D721Med (cell line): ENCODE results near the gene CD58.

Experiments
- DNase-seq: peaks from one replicate; pipeline ENCODE4 v3.0.0; 2011; ENCODE audit warnings: low spot score; ENCODE audit not compliant: insufficient read length
- FAIRE-seq: peaks from 2 replicates; lab custom pipeline; 2011; peaks lifted over from hg19 to GRCh38; lab: Jason Lieb, UNC
- TF ChIP-seq, protein P1 (sequence below): IDR thresholded peaks from 2 replicates; pipeline ENCODE4 v1.5.1; 2012; ENCODE audit warnings: mild to moderate bottlenecking, control low read depth; ENCODE audit not compliant: insufficient read depth; ENCODE audit errors: missing control alignments

CD58 gene

DNA sequence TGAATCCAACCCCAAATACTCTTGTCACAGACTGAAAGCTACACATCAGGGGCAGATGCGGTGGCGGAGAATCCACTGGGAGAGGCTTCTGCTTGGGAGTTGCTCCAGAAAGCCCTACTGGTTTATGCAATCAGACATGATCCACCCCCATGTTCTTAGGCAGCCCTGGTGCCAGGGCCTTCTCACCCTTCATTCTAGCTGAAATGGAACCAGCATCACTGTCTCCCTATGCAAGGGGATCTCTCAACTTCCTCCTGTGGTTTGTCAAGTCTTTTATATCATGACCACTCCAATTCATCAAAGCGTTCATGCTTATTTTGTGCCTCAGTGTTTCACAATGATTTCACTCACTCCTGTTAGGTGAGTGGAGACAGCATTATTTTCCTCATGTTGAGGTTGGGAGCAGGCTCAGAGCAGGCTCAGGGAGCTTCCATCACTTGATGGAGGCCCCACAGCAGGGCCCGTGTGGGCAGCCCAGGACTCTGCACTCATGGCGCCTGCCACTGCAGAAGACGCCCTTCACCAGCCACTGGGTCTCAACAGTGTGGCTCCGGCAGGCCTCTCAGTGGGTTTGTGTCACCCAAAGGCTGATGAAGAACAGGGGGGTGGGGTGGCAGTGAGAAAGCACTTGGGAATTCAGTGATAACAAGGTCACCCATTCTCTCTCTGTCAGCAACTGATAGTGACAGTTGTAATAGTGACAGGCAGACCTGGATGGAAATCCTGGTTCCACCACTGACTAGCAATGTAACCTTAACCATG, 67.1 kb downstream of the CD58 start:
- FAIRE-seq, result no peak
- TF ChIP-seq, protein P1, sequence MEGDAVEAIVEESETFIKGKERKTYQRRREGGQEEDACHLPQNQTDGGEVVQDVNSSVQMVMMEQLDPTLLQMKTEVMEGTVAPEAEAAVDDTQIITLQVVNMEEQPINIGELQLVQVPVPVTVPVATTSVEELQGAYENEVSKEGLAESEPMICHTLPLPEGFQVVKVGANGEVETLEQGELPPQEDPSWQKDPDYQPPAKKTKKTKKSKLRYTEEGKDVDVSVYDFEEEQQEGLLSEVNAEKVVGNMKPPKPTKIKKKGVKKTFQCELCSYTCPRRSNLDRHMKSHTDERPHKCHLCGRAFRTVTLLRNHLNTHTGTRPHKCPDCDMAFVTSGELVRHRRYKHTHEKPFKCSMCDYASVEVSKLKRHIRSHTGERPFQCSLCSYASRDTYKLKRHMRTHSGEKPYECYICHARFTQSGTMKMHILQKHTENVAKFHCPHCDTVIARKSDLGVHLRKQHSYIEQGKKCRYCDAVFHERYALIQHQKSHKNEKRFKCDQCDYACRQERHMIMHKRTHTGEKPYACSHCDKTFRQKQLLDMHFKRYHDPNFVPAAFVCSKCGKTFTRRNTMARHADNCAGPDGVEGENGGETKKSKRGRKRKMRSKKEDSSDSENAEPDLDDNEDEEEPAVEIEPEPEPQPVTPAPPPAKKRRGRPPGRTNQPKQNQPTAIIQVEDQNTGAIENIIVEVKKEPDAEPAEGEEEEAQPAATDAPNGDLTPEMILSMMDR, result no peak
- DNase-seq, result no peak

DNA sequence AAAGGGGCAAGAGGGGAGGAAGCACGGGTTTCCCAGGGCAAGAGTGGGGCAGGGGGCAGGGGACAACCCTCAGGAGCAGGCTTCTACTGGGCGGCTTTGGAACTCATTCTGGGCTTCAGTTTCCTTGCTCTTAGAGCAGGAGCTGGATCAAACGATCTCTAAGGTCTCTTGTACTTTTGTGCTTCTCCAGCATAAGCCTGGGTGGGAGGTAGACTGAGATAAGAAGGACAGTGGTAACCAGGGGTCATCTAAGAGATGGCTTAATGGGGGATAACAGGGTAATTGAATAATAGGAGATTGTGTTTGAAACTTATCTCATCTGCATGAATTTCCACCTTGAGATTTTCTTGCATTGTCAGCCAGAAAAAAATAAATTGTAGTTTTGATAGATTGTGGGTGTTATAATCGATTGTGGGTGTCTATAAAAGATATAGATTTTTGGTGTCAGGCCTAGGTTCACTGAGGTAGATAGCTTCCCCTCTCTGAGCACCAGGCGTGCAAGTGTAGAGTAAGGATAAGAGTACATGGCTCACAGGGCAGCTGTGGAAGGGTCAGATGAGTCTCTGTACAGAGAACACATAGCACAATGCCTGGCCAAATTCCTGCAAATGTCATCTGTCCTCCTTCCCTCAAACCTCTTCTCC, 68.0 kb downstream of the CD58 start:
- TF ChIP-seq, protein P1, result no peak
- FAIRE-seq, result no peak
- no peak for DNase-seq

DNA sequence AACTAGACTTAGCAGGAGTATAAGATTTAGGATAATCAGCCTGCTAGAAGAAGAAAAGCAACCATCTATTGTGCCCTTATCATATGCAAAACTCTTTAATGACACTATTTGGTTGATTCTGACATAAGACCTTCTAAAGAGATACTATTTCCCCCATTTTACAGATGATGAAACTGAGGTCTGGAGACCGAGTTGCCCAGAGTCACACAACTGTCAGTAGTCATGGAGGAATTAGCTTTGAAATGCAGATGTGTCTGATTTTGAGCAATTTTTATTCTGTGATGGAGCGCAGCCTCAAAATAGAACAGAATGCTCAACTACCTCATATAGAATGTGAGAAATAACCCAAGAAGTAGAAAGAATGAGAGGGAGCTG, 69.0 kb downstream of the CD58 start:
- FAIRE-seq, result no peak
- no peak for DNase-seq
- TF ChIP-seq, protein P1, result no peak

DNA sequence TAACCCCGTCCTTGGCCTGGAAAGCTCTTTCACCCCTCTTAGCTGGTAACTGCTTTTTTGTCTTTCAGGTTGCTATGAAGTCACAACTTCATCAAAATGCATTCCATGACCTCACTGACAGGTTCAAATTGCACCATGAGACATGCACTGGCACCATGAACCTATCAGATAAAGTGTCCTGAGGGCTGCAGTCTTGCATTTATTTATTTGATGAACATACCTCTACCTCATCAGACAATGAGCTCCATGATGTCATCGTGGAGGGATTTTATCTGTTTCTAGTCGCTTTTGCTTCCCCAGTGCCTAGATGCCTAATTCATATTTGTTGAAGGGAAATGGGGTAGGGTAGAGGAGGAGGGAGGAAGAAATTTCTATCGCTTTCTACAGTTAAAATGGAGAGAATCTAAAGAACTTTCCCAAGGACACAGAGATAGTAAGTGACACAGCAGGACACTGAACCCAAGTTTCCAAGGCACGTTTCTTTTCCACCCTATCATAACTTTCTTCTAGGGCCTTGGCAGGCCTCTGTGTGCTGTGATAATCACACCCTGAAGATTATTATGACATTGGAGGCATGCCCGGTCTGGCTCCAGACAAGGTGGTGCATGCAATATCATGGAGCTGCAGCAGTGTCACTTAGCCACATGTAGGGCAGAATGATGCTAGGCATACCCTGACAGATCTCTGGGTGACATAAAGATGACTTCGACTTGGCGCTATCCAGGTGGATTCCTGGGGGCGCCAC, 69.5 kb downstream of the CD58 start:
- FAIRE-seq, result no peak
- no peak for DNase-seq
- TF ChIP-seq, protein P1, result no peak

DNA sequence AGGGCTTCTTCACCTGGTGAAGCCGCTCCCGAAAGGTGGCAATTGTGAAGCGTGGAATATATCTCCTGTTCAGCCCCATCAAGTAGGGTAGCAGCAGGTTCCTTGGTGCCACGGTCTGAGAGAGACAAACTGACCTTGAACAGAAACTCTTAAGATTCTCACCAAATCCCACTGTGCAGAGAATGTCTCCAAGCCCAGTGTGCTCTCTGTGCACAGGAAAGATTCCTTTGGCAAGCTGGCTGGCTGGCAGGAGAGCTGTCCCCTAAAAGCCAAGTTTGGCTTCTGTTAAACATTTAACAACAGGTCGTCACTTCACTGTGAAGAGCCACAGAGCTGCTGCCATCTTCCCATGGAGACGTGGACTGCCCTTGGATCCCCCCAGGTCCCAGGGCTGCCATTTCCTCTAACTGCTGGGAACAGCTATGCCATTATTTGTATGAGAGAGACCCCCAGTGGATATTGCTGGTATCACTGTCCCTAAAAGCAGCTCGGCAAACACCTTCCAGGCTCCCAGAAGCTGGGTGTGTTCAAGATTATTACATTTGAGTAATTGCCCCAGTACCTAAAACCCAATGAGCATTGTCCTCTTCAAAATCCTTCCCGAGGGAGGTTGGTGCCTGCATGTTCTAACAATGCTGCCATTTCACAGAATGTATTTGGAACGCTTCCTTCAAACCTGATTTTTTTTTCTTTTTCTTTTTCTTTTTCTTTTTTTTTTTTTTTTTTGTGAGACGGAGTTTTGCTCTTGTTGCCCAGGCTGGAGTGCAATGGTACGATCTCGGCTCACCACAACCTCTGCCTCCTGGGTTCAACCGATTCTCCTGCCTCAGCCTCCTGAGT, 71.8 kb downstream of the CD58 start:
- FAIRE-seq, result no peak
- peak; percentile 53 for DNase-seq

DNA sequence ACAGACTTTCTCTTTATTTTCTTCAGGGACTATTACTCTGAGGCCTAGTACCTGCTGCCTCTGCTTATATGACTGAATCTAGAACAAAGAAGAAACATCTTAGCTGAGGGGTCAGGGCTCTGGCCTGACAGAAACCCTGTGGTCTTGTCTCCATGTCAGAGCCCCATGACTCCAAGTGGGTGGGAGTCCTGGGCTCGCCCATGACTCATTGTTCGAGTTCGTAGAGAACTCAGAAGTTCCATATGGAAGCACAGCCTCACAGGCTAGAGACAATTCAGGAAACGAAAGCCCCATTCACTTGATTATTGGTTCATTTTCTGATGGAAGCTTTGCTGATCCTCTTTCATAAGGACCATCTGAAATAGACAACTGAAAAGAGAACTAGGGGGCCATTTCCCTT, 73.2 kb downstream of the CD58 start:
- FAIRE-seq (no peak), DNase-seq (no peak)
- TF ChIP-seq, protein P1, result no peak

More for the DNA sequence above, 71.8 kb downstream of the CD58 start:
- TF ChIP-seq, protein P1, result peak; percentile 77
